Stimulated activated CD4-positive, alpha-beta T cell treated with anti-CD3 and anti-CD28 coated beads, Interleukin-4, amount 100 ng/mL, for 48 hours (primary cell): Measurements from ENCODE around the gene COPG2.
"Not testable (repeated sequence)": the region's sequence is repeated elsewhere in the genome, so short reads cannot be mapped to it uniquely, and the experiment has no call there.

Source experiments
- DNase-seq, 2 donors: peaks; one replicate each; pipeline ENCODE4 v3.0.0-alpha.2; 2020; ENCODE audit warnings: low read depth in 2 of 2

Gene COPG2, protein sequence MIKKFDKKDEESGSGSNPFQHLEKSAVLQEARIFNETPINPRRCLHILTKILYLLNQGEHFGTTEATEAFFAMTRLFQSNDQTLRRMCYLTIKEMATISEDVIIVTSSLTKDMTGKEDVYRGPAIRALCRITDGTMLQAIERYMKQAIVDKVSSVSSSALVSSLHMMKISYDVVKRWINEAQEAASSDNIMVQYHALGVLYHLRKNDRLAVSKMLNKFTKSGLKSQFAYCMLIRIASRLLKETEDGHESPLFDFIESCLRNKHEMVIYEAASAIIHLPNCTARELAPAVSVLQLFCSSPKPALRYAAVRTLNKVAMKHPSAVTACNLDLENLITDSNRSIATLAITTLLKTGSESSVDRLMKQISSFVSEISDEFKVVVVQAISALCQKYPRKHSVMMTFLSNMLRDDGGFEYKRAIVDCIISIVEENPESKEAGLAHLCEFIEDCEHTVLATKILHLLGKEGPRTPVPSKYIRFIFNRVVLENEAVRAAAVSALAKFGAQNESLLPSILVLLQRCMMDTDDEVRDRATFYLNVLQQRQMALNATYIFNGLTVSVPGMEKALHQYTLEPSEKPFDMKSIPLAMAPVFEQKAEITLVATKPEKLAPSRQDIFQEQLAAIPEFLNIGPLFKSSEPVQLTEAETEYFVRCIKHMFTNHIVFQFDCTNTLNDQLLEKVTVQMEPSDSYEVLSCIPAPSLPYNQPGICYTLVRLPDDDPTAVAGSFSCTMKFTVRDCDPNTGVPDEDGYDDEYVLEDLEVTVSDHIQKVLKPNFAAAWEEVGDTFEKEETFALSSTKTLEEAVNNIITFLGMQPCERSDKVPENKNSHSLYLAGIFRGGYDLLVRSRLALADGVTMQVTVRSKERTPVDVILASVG

DNA sequence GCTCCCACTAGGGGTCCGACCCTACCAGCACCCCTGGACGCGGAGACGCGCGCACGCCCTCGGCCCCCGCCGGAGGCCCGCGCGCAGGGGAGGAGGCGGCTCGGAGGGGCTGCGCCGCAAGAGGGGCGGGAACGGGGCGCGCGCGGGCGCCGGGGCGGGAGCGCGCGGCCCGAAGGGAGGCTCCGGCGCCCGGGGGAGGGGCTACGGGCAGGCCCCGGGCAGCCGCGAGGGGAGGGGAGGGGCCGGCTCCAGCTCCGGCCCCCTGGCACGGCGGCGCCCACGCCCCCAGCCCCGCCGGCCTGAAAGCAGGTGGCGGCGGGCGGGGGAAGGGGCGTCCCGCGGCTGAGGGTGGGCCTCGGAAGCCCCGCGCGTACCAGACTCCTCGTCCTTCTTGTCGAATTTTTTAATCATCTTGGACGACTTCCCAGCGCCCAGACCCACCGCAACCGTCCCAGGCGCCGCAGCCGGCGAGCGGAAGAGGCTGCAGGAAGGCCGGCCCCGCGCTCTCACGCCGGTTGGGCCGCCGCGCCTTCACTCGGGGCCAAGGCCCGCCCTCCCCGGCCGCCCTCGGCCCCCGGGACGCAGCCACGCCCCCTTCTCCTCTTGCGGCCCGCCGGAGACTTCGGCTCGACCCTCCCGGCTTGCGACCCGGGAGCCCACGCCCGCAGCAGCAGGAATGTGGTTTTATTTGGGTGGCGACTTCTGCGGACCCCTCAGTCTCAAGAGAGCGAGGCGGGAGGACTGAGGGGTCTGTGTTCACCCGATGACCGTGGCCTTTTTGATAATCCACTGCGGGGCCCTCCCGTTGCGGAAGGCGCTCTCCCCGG lies at the start of gene COPG2:
COPG2 (minus strand) TSS at position 491 of the 827 bp plus-strand sequence; CDS start at position 411, 80 bp downstream.
- DNase-seq: peak; percentile 73 to 81

- DNase-seq: no peak
These were observed 43.9 kb upstream of the COPG2 start for GRCh38 chr7:130712416-130712815.

GRCh38 chr7:130708766-130709165 lies 40.2 kb upstream of the COPG2 start:
- no peak for DNase-seq

GRCh38 chr7:130708001-130708400 lies 39.5 kb upstream of the COPG2 start:
- DNase-seq: no peak

DNA sequence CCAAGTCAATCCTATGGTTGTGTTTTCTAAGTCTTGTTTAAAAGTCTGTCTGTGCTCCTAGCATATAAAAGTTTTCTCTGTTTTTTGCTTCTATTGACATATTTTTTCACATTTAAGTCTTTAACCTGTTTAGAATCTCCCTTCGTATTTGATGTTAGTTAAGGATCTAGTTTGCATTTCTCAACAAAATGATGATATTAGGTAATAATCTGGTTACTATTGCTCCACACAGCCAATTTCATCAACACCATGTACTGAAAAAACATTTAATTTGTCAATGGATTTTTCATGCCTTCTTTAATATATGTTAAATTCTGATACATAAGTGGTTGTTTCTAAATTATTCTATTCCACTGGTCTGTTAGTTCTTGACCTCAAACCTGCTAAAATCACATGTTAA lies 35.3 kb upstream of the COPG2 start:
- DNase-seq: no peak

- DNase-seq: no peak
These were observed 33.1 kb upstream of the COPG2 start for GRCh38 chr7:130701650-130702049.

DNA sequence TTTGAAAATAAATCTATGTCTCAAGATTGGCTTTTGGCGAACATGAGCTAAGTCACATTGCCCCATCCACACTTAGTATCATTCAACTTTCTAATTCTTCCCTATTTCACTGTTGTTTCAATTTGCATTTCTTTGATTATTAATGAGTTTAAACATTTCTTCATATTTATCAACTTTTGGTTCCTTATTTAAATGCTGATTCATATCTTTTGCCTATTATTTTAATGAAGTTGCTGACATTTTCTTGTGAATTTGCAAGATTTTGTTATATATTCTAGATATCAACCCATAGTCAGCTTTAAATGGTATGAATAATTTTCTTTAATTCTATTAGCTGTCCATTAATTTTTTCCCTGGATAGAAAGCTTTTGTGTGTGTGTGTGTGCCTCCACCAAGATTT lies 32.2 kb upstream of the COPG2 start:
- no peak for DNase-seq

GRCh38 chr7:130699686-130700085 lies 31.1 kb upstream of the COPG2 start:
- no peak for DNase-seq

DNA sequence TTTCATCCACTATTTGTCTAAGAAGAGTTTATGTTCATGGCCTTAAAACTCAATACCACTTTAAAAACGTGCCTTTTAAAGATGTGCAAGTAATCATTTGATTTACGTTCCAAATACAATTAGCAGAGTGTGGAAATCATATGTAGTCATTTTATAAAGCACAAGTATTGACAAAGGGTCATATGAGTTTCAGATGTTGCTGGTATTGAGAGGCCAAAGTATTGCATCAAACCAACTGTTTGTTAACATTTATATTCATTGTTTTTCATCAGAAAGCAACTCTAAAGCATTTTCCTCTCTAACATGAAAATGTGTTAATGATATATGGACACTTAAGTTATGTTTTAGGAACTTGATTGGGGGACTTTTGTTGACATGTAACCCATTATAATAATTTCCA lies 29.3 kb upstream of the COPG2 start:
- DNase-seq: no peak

DNA sequence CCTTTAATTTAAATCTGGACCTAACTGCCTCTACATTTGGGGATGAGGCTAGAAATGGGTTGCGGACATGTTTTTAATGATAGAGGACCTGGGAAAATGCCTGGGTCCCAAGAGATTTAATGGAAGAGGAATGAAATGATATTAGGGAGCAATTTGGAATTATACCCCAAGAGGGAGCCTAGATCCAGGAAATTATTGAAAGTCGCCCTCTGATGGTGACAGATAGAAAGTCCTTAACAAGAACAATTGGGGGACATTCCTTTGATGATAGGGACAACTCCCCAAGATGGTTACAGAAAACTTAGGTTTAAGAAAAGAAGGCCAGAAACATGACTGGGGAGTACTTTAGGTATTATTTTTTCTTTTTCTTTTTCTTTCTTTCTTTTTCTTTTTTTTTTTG lies 27.3 kb upstream of the COPG2 start:
- no peak for DNase-seq

- not testable (repeated sequence) for DNase-seq
These were observed 23.8 kb upstream of the COPG2 start for GRCh38 chr7:130692396-130692795.

- DNase-seq: no peak
These were observed 21.1 kb upstream of the COPG2 start for GRCh38 chr7:130689683-130690082.

DNA sequence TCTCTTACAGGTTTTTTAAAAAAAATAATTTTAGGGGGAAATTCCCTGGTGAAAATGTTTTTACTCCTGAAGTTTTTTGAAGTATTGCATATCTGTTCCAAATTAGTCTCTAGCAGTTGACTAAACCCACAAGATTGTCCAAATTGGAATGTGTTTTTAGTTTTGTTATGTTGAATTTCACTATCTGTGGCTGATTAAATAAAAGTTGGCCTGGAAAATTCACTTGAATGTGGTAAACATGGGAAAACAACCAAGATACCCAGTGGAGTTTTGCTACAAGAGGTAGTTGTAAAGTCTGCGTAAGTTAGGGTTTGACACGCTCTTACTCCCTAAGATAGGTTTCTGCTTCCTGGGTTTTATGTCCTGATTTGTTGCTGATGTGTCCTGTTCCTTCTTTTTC lies 14.5 kb upstream of the COPG2 start:
- DNase-seq: no peak

- DNase-seq: no peak
These were observed 5.9 kb upstream of the COPG2 start for GRCh38 chr7:130674456-130674855.

DNA sequence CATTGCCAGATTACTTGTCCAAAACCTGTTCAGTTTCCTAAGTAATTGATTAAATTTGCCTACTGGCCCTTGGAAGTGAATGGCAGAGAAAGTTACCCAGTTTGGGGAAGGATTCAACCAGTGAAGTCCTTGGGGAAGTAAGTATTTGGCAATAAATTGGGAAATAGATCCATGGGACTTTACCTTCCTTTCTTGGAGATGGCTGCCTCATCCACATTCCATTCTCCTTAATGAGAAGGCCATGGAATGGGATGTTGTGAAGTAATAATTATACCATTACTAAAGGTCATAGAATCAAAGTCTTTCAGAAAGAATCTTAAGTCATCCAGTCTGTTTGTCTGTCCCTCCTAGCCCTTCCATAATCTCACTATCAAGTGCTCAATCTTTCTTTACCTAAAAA lies 4.5 kb upstream of the COPG2 start:
- DNase-seq: no peak

GRCh38 chr7:130672146-130672545 lies 3.6 kb upstream of the COPG2 start:
- no peak for DNase-seq

GRCh38 chr7:130669085-130669700 lies 645 bp upstream of the COPG2 start:
- no peak for DNase-seq

GRCh38 chr7:130667593-130668257 lies 823 bp downstream of the COPG2 start:
- no peak for DNase-seq

- no peak for DNase-seq
These were observed 6.1 kb downstream of the COPG2 start for GRCh38 chr7:130662426-130662825.

- no peak for DNase-seq
These were observed 13.3 kb downstream of the COPG2 start for GRCh38 chr7:130655286-130655685.

GRCh38 chr7:130654850-130655249 lies 13.7 kb downstream of the COPG2 start:
- DNase-seq: no peak
